Mucosa of stomach (tissue), 1 donor: ENCODE measurements around the gene SYN1.
"Not testable (repeated sequence)": the region's sequence is repeated elsewhere in the genome, so short reads cannot be mapped to it uniquely, and the experiment has no call there.

Experiments
- H3K27me3 ChIP-seq: one replicate; pipeline ENCODE4 v1.7.0; 2013; ENCODE audit warnings: mild to moderate bottlenecking, low read length; ENCODE audit not compliant: control insufficient read depth, insufficient read depth
- H3K36me3 ChIP-seq: one replicate; pipeline ENCODE4 v1.7.0; 2013; ENCODE audit warnings: low read length; ENCODE audit not compliant: control insufficient read depth, insufficient read depth
- H3K4me1 ChIP-seq: one replicate; pipeline ENCODE4 v1.7.0; 2013; ENCODE audit warnings: mild to moderate bottlenecking, low read length; ENCODE audit not compliant: control insufficient read depth, insufficient read depth
- H3K4me3 ChIP-seq: one replicate; pipeline ENCODE4 v1.7.0; 2013; ENCODE audit warnings: low read length
- H3K9ac ChIP-seq: one replicate; pipeline ENCODE4 v1.7.0; 2013; ENCODE audit warnings: mild to moderate bottlenecking, low read length, moderate library complexity
- H3K9me3 ChIP-seq: one replicate; pipeline ENCODE4 v1.7.0; 2013; ENCODE audit warnings: mild to moderate bottlenecking, low read length, moderate library complexity; ENCODE audit not compliant: control insufficient read depth
- donor health status: Pancreatic carcinoma.

Gene SYN1

DNA sequence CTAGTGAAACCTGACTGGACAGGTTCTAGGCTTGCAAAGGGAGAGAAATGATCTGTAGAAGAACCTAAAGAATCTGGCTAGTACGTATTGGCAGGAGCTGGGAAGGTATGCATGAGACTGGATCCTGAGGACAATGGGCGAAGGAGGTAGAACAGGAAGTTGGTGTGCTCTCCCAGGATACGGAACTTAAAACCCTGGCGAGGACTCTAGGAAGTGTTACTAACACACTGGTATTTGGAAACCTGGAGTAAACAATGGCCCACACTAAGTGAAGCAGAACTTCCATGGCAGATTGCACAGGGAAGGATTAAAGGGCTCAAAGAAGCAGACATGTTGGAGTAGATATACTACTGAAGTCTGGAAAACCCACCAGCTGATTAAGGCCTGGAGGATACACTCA, 9.1 kb downstream of the SYN1 start:
- Histone ChIP-seq H3K27me3 (no peaks in the 10 kb centered on the region), H3K4me3 (no peak overlapping the region), H3K9ac (no peak overlapping the region), H3K4me1 (no peaks in the 10 kb centered on the region), H3K9me3 (no peaks in the 10 kb centered on the region), H3K36me3 (no peaks in the 10 kb centered on the region)

DNA sequence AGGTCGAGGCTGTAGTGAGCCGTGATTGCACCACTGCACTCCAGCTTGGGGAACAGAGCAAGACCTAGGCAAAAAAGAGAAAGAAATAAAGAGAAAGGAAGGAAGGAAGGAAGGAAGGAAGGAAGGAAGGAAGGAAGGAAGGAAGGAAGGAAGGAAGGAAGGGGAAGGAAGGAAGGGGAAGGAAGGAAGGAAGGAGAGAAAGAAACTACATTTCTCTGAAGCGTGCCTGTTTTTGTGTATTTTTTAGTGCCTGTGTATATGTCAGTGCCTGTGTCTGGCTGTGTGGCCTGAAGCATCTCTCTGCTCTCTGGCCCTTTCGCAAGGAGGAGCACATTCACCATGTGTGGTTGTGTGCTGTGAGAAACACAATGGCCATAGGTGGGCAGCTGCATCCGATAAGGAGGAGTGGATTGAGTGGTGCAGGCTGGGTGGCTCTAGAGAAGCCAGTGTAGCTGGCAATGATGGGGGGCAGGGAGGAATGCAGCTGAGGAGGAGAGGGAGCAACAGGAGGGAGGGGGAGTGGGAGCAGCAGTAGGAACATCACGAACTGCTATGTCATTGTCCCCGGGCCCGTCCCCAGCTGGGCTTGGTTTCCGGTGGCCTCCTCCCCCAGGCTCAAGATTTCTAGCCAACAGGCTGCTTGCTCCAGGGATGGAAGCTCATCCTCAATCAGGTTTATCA, 11.4 kb downstream of the SYN1 start:
- no peaks in the 10 kb centered on the region for H3K27me3 ChIP-seq
- H3K9me3 ChIP-seq = no peaks in the 10 kb centered on the region
- no peak overlapping the region for H3K9ac ChIP-seq
- H3K4me1 ChIP-seq = no peaks in the 10 kb centered on the region
- no peak overlapping the region for H3K4me3 ChIP-seq
- no peaks in the 10 kb centered on the region for H3K36me3 ChIP-seq

DNA sequence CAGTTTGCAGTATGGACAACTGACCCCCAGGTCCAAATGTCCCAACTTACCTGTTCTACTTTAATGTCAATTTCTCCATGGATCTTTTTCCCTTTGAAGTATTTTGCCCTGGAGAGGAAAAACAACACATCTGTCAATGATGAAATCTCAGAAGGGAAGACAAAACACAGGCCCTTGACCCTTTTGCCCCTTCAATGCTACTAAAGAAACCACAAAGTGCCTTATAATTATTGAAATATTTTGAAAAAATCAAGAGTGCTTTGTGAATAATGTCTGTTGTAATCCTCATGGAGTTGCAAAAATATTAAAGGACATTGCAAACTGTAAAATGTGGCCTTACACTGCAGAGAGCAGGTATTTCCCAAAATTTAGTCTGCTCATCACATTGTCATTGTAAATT, 12.6 kb downstream of the SYN1 start:
- H3K9ac ChIP-seq = no peak overlapping the region
- H3K9me3 ChIP-seq = no peaks in the 10 kb centered on the region
- H3K36me3 ChIP-seq = no peaks in the 10 kb centered on the region
- no peaks in the 10 kb centered on the region for H3K27me3 ChIP-seq
- no peaks in the 10 kb centered on the region for H3K4me1 ChIP-seq
- H3K4me3 ChIP-seq = no peak overlapping the region

DNA sequence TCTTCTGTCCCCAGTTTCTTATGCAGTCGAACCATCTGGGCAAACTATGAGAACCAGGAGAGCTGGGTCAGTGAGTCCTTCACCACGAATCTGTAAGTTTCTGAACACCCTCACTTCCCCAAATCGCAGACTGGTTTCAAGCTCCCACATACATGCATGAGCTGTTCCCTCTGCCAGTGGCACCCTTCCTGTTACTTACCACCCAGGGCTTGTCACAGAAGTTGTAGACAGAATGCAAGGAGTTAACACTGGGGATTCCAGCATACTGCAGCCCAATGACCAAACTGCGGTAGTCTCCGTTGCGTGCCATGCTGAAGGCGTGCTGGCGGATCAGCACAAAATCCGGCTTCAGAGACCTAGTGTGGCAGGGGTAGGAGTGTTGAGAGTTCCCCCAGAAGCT, 14.6 kb downstream of the SYN1 start:
- Histone ChIP-seq H3K4me3 (no peak overlapping the region), H3K9ac (no peak overlapping the region), H3K9me3 (no peaks in the 10 kb centered on the region), H3K4me1 (no peaks in the 10 kb centered on the region), H3K36me3 (no peaks in the 10 kb centered on the region), H3K27me3 (no peaks in the 10 kb centered on the region)

DNA sequence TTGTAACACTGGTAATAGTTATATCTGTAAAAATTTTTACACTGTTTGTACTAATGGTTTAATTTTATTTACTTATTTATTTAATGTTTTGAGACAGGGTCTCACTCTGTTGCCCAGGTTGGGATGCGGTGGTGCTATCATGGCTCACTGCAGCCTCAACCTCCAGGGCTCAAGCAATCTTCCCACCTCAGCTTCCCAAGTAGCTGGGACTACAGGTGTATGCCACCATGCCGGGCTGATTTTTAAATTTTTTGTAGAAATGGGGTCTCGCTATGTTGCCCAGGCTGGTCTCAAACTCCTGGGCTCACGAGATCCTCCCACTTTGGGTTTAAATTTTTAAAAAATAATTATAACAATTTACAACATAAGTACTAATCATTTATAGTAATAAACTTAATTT, 16.5 kb downstream of the SYN1 start:
- not testable (repeated sequence) for H3K27me3 ChIP-seq

DNA sequence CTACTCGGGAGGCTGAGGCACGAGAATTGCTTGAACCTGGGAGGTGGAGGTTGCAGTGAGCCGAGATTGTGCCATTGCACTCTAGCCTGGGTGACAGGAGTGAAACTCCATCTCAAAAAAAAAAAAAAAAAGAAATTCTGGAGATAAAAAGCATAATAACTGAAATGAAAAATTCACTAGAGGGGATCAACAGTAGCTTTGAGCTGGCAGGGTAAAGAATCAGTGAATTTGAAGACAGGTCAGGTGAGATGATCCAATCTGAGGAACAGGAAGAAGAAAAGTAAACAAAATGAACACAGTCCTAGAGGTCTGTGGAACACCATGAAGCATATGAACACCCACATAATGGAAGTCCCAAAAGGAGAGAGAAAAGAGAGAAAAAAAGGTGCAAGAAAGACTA, 22.4 kb downstream of the SYN1 start:
- Histone ChIP-seq H3K9ac (no peak overlapping the region), H3K4me3 (no peak overlapping the region), H3K27me3 (no peaks in the 10 kb centered on the region), H3K36me3 (no peaks in the 10 kb centered on the region), H3K4me1 (peaks cover 3% of the 10 kb centered on the region), H3K9me3 (no peaks in the 10 kb centered on the region)

More for the DNA sequence above, 16.5 kb downstream of the SYN1 start:
- not testable (repeated sequence) for H3K4me3 ChIP-seq, H3K4me1 ChIP-seq, H3K9me3 ChIP-seq, H3K9ac ChIP-seq, H3K36me3 ChIP-seq

DNA sequence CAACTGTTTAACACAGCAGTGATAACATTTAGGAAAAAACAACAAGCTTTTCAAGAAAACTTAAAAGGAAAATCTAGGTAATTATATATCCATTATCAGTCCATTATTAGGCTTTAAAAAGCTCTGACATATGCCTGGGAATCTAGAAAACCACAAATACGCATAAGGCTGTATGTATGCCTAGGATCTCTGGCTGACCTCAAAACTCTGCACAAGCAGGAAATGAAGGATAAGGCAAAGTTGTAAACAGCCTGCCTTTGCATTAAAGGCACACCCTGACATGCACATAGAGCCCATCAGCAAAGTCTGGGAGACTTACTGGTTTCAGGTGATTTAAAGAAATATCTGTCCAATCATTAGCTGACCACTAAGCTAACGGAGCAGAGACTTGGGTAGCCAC, 23.4 kb downstream of the SYN1 start:
- Histone ChIP-seq H3K9ac (no peak overlapping the region), H3K36me3 (no peaks in the 10 kb centered on the region), H3K27me3 (no peaks in the 10 kb centered on the region), H3K9me3 (no peaks in the 10 kb centered on the region), H3K4me3 (no peak overlapping the region), H3K4me1 (peaks cover 3% of the 10 kb centered on the region)

DNA sequence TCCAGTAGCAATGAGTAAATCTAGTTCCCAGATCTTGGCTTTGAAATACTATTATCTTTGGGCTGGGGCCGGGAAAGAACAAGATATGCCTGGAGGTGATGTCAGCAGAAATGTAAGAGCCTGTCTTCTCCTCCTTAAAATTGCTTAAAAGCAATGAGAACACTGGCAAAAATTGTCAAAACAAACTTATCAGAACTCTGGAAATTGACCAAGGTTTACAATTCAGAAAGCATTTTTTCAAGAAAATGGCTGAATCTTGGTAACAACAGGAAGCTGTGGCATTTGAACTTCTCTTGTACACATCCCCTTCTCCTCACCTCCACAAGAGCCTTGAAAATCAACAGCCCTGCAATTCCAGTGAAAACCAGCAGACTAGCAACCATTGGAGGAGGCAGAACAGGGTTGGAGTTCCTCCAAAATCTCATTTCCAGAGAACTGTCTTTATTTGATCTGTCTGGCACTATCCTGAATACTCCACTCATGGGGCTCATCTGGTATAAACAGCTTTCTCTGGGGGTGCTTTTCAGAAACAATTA, 23.9 kb downstream of the SYN1 start:
- Histone ChIP-seq H3K36me3 (no peaks in the 10 kb centered on the region), H3K27me3 (no peaks in the 10 kb centered on the region), H3K4me3 (no peak overlapping the region), H3K4me1 (peaks cover 3% of the 10 kb centered on the region), H3K9ac (no peak overlapping the region), H3K9me3 (no peaks in the 10 kb centered on the region)

DNA sequence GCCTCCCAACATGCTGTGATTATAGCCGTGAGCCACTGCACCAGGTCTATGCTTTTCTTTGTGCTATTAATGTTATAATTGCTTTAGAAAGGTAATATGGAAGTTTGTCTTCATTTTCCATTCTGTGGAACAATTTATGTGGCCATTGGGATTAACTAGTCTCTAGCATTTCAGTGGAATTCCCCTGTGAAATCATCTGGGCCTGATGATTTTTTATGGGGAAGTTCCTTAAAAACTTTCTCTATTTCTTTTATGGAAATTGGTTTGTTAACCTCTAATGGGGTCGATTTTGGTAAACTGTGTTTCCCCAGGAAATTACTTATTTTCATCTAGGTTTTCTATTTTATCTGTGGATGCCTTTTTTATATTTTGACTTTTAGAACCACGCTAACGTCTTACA, 26.1 kb downstream of the SYN1 start:
- no peaks in the 10 kb centered on the region for H3K9me3 ChIP-seq
- no peaks in the 10 kb centered on the region for H3K36me3 ChIP-seq
- H3K27me3 ChIP-seq = no peaks in the 10 kb centered on the region
- H3K4me1 ChIP-seq = peaks cover 3% of the 10 kb centered on the region
- H3K4me3 ChIP-seq = no peak overlapping the region
- H3K9ac ChIP-seq = no peak overlapping the region

DNA sequence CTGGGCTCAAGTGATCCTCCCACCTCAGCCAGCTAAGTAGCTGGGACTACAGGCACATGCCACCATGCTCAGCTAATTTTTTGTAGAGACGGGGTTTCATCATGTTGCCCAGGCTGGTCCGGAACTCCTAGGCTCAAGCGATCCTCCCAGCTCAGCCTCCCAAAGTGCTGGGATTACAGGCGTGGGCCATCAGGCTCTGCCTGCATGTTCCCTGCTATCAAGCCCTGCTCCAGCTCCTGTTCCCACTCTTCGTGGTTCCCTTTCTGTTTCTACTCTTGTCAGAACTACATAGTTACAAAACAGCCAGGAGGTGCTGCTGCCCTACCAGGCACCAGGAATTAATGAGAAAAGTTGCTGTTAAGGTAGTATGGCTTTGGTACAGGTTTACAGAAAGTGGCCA, 28.7 kb downstream of the SYN1 start:
- Histone ChIP-seq H3K9me3 (no peaks in the 10 kb centered on the region), H3K4me3 (no peak overlapping the region), H3K9ac (no peak overlapping the region), H3K4me1 (peaks cover 3% of the 10 kb centered on the region), H3K36me3 (no peaks in the 10 kb centered on the region), H3K27me3 (no peaks in the 10 kb centered on the region)

DNA sequence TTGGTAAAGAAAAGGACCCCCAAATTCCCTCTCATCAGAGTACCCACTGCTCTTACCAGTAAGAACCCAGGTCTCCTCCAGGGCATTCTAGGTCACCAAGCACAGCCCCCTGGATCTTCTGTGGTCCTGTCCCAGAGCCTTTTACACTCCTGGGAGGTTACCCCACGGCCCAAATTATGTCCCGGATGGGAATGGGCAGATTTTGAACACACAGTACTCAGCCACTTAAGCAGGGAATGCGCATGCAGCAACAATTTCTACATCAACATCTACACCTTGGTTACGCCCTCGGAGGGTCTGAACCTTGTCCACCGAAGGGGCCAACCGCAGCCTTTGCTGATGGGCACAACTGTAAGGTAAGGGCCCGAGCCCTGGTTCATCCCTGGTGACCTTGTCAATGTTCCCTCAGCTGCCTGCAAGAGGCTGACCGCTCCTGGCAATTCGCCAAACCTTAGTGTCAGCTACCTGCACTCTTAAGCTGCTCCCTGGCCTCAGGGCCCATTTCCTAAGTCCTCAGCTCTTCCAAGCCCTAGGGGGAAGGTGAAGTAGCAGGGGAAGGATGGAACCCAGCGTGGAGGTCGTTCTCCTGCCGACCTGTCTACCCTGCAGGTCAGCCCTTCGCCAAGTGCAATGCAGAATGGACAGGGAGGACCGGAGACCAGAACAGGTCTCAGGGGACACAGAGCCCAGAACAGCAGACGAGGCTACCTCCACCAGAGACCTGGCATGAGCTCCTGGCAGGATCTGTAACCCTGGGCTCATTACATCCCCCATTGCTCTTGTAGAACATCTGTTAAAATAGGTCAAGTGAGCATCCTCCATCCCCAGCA, 31.5 kb downstream of the SYN1 start:
- Histone ChIP-seq H3K36me3 (no peaks in the 10 kb centered on the region), H3K4me1 (peaks cover 3% of the 10 kb centered on the region), H3K9ac (no peak overlapping the region), H3K27me3 (no peaks in the 10 kb centered on the region), H3K4me3 (no peak overlapping the region), H3K9me3 (no peaks in the 10 kb centered on the region)

DNA sequence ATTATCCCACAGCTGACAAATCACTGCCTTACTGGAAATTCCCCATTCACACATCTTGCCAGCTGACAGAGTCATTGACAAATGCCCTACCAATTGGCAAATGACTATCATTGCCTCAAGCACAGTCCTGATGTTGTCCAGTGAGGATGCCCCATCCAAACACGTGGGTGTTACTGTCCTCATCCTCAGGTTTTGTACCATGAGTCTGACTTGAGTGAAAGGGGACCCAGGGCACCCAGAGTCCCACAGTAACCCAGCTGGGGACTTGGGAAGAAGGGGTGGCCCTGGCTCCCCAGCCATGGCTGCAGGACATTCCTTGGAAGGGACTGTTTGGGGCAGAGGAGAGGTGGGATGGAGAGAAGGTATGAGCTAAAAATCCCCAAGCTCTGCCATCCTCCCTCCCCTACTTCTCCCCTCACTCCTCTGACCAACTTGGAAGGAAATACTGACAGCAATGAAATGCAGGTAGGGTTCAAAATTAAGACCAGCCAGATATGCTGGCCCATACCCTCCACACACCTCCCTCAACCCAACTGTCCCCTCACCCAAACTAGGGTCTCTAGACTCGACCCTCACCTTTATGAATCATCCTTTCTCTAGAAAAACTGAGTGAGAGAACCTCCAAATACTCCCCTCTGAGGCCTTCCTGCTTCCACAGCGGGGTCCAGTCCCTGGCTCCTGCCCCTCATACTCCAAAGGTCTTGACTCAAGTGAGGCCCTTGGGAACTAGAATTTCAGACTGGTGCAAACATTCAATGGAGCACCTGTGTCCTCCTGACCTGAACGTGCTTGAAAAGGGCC, 32.4 kb downstream of the SYN1 start:
- H3K9me3 ChIP-seq = no peaks in the 10 kb centered on the region

More for the DNA sequence above, 32.4 kb downstream of the SYN1 start:
- Histone ChIP-seq H3K36me3 (no peaks in the 10 kb centered on the region), H3K27me3 (no peaks in the 10 kb centered on the region), H3K4me1 (peaks cover 5% of the 10 kb centered on the region), H3K9ac (no peak overlapping the region), H3K4me3 (no peak overlapping the region)
